ENCODE results near the gene CGB2.
"Not testable (repeated sequence)": the region's sequence is repeated elsewhere in the genome, so short reads cannot be mapped to it uniquely, and the experiment has no call there.

CGB2 gene

DNA sequence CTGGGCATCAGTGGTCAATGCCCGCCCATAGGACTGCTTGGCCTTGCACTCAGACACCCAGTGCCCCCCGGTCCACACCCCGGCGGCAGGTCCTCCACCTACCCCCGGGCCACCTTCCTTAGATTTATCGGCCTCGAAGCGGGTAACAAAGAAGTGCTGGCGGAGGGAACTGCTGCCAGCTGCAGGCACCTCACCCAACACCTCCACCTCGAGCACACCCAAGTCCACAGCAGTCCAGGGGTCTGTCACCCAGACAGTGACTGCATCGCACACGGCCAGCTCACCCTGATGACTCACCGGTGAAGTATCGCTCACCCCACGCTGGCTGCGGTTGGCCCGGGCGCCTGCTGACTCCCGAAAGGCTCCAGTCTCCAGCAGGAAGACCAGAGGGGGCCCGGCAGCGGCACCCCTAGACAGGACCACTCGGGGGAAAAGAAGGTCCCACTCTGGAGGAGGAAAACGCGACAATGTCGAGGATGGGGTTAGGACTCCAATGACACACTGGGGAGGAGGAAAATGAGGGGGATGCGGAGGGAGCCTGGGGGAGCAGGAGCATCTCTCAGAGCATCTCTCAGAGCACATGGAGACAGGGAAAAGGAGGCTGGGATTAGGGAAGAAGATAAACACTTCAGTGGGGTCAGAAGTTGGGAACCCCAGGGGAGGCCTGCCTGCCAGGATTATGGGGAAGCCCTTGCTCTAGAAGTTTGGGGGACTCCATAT, 7.0 kb downstream of the CGB2 start:
- DNase-seq: not testable (repeated sequence)

DNA sequence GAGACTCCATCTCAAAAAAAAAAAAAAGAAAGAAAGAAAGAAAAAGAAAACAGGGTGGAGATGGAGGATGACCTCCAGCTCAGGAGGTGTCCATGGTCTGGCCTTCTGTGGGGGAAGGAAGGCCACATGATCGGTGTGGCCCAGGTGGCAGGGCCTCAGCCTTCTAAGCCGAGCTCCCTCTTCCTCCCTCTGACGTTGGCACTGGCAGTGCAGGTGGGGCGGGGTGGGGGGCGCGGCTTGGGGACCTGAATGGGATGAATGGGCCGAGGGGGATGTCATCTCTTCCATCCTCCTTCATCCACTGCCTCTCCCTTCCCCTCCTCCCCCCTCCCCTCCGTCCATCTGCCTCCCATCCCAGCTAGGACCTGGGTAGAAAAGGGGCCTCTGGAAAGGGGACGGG, 8.0 kb downstream of the CGB2 start:
- not testable (repeated sequence) for DNase-seq

DNA sequence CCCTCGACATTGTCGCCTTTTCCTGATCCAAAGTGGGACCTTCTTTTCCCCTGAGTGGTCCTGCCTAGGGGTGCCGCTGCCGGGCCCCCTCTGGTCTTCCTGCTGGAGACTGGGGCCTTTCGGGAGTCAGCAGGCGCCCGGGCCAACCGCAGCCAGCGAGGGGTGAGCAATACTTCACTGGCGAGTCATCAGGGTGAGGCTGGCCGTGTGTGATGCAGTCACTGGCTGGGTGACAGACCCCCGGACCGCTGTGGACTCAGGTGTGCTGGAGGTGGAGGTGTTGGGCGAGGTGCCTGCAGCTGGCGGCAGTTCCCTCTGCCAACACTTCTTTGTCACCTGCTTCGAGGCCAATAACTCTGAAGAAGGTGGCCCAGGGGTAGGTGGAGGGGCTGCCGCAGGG, 10.5 kb downstream of the CGB2 start:
- no peak for DNase-seq

DNA sequence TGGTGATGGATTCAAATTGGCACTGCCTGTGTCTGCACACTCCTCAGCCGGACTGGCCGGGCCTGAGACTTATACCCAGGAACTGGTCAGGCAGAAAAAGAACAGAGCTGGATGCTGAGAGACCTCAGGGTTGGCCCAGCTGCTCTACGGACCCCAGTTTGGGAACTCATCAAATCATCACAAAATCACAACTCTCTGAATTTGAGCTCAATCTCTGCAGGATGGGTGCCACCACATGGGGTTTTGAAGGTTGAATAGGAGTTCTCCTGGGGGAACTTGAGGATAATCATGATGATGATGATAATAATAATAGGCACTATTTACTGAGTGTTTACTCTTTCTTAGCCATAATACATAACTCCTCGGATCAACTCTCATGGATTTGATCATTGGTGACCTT, 11.0 kb downstream of the CGB2 start:
- DNase-seq: not testable (repeated sequence)

DNA sequence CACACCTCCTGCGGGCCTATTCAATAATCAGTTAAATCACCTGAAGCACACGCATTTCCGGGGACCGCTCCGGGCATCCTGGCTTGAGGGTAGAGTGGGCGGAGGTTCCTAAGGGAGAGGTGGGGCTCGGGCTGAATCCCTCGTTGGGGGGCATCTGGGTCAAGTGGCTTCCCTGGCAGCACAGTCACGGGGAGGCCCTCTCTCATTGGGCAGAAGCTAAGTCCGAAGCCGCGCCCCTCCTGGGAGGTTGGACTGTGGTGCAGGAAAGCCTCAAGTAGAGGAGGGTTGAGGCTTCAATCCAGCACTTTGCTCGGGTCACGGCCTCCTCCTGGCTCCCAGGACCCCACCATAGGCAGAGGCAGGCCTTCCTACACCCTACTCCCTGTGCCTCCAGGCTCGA, 11.9 kb downstream of the CGB2 start, which contains the start of gene CGB5:
TSS of gene CGB5 (plus strand) at position 301 of the 400 bp plus-strand sequence. CDS start 362 bp downstream, outside the sequence.
- DNase-seq: not testable (repeated sequence)

DNA sequence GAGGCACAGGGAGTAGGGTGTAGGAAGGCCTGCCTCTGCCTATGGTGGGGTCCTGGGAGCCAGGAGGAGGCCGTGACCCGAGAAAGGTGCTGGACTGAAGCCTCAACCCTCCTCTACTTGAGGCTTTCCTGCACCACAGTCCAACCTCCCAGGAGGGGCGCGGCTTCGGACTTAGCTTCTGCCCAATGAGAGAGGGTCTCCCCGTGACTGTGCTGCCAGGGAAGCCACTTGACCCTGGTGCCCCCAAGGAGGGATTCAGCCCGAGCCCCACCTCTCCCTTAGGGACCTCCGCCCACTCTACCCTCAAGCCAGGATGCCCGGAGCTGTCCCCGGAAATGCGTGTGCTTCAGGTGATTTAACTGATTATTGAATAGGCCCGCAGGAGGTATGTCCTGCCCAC, 17.3 kb downstream of the CGB2 start, which contains the start of gene CGB8:
TSS of gene CGB8 (minus strand) at position 101 of the 400 bp plus-strand sequence. CDS start 372 bp downstream, outside the sequence.
- DNase-seq: not testable (repeated sequence)

DNA sequence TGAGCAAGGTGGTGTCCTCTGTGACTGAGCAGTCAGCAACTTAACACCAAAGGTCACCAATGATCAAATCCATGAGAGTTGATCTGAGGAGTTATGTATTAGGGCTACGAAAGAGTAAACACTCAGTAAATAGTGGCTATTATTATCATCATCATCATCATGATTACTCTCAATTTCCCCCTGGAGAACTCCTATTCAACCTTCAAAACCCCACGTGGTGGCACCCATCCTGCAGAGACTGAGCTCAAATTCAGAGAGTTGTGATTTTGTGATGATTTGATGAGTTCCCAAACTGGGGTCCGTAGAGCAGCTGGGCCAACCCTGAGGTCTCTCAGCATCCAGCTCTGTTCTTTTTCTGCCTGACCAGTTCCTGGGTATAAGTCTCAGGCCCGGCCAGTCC, 18.1 kb downstream of the CGB2 start:
- not testable (repeated sequence) for DNase-seq

DNA sequence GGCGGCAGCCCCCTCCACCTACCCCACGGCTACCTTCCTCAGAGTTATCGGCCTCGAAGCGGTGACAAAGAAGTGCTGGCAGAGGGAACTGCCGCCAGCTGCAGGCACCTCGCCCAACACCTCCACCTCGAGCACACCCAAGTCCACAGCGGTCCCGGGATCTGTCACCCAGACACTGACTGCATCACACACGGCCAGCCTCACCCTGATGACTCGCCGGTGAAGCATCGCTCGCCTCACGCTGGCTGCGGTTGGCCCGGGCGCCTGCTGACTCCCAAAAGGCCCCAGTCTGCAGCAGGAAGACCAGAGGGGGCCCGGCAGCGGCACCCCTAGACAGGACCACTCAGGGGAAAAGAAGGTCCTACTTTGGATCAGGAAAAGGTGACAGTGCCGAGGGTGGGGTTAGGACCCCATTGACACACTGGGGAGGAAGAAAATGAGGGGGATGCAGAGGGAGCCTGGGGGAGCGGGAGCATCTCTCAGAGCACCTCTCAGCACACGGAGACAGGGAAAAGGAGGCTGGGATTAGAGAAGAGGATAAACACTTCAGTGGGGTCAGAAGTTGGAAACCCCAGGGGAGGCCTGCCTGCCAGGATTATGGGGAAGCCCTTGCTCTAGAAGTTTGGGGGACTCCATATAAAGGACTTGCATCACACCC, 18.8 kb downstream of the CGB2 start:
- not testable (repeated sequence) for DNase-seq

DNA sequence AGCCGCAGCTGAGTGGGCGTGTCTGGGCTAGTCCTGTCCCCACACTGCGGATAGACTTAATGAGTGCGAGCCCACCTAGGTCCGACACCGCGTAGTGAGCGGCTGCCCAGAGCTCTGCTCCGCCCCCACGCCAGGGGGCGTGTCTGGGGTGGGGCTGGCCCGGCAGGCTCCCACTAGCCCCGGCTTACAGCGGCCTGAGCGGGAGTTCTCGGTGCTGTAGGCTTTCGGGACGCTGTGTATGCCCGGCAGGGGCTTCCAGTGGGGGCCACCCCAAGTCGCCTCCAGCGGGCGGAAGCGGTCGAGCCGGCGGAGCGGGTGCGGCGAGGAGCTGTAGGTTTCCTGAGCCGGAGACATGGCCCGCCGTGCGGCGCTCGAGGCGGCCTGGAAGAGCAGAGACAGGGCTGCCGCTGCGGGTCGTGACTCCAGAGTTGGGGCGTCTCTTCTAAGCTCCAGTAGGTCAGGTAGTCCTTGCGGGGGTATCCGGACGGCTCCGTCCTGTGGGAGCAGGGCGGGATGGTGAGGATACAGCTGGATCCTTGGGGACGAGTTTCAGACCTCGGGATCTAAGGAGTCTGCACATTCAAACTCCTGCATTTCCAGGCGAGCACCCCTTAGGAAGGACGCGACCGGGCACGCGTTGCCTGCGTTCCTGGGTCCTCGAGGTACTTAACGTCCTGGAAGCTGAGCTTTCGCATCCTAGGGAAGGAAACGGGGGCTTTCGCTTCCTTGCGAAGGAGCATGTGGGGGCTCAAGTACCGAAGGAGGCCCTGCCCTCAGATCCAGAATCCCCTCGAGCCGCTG, 24.6 kb downstream of the CGB2 start:
- peak; percentile 76 for DNase-seq

DNA sequence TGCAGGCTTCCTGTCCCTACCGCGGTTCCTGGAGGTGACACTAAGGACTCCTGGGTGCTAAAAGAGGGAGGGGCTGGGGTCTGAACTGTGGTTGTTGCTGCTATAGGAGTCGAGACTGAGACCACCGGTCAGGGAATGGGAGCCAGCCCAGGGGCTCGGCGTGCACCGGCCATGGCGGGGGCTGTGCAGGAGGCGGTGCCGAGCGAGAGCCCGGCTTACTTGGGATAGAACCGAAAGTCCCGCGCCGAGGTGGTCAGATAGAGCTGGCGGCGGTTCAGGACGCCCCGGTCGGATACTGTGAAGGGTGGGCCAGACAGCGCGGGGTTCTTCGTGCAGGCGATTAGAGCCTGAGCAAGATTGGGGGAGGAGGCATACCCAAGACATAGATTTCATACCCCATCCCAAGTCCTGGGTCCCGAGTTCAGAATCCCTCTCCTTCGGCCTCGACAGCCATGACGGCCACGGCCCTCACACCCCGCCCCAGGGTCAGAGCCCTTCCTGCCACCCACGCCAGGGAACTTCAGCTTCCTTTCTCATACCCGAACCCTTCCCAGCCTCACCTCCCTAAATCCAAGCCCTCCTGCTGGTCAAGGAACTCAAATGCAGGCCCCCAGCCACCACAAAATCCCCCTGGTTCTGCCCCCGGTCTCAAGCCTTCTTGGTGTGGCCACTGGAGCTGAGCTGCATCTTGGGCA, 25.4 kb downstream of the CGB2 start:
- DNase-seq: not testable (repeated sequence)

DNA sequence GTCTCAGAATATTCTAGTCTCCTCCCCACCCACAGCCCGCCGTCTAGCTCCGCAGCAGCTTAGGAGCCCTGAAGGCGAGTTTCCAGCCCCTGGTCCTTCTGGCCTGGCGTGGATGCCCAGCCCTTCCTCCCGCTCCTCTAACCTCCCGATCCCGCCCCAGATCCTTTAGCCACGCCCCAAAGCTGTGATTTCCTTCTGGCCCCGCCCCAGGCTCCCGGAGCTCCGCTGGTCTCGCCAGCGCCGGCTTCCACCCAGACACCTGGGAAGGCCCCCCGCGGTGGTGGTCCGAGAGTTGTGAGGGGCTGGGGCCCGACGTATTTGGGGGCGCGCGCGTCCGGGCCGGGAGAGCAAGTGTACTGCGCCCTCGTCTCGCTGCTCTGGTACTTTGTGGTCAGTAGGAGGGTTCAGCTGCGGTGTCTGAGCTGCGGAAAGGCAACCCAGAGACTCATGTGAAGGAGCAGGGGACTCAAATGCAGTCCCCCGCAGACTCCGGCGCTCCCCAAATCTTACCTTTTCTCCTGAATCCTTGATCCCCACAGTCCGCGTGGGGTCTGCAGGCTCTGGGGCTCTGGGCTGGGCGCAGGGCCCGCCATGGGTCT, 26.0 kb downstream of the CGB2 start, which contains the start of gene CGB7:
TSS of gene CGB7 (minus strand) at position 114 of the 599 bp plus-strand sequence. CDS start 2,374 bp downstream, outside the sequence.
- no peak for DNase-seq

DNA sequence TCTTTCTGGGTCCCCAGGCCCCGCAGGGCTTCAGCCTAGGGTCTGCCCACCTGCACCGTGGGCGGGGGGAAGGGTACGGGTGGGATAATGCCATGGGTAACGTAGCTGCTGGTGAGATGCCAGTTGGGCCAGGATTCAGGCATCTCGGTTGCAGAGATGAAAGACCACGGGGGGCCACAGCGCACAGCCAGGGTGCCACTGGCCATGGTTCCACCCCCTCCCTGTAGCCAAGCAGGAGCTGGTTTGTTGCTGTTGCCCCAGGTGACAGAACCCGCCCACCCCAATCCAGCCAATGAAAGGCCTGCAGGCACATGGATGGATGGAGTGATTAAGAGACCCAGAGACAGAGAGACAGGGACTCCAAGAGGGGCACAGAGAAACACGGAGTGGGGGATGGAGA, 26.9 kb downstream of the CGB2 start:
- no peak for DNase-seq

DNA sequence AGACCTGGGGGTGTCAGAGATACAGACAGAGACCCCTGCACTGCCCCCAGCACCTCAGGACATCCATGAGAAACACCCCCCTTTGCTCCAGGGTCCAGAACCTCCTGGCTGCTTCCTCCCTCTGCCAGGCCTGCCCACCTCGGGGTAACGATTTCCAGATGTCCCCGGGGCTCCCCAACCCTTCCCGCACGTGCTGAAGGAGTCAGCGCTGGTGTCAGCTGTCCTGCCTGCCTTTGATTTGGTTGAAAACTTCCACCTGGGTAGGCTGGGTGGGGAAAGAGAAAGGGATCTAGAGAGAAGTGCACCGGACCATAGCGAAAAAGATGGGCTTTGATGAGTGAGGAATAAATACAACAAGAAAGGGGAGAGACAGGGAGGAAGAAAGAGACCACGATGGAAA, 27.4 kb downstream of the CGB2 start:
- no peak for DNase-seq

DNA sequence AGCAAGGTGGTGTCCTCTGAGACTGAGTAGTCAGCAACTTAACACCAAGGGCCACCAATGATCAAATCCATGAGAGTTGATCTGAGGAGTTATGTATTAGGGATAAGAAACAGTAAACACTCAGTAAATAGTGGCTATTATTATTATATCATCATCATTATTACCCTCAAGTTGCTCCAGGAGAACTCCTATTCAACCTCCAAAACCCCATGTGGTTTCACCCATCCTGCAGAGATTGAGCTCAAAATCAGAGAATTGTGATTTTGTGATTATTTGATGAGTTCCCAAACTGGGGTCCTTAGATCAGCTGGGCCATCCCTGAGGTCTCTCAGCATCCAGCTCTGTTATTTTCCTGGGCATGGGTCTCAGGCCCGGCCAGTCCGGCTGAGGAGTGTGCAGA, 29.3 kb downstream of the CGB2 start:
- no peak for DNase-seq

DNA sequence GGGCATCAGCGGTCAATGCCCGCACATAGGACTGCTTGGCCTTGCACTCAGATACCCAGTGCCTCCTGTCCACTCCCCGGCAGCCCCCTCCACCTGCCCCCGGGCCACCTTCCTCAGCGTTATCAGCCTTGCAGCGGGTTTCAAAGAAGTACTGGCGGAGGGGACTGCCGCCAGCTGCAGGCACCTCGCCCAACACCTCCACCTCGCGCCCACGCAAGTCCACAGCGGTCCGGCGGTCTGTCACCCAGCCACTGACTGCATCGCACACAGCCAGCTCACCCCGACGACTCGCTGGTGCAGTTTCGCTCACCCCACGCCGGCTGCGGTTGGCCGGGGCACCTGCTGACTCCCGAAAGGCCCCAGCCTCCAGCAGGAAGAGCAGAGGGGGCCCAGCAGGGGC, 29.8 kb downstream of the CGB2 start:
- DNase-seq: no peak

DNA sequence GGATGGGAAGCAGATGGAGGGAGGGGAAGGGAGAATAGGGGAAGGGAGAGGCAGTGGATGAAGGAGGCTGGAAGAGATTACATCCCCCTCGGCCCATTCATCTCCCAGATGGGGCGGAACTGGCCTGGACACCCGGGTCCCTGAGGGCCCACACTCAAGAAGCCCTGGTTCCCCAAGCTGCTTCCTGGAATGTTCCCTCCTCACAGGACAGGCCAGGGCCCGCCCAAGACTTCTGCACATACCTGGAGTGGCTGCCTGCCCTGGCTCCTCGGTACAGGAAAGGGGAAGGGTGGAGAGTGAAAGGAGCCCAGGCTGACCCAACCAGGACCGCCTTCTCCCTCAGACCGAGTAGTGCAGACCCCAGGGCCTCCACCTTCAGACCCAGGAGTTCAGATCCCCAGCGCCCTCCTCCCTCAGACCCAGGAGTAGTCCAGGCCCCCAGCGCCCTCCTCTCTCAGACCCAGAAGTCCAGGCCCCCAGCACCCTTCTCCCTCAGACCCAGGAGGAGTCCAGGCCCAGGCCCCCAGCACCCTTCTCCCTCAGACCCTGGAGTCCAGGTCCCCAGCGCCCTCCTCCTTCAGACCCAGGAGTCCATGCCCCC, 32.4 kb downstream of the CGB2 start:
- DNase-seq: no peak

DNA sequence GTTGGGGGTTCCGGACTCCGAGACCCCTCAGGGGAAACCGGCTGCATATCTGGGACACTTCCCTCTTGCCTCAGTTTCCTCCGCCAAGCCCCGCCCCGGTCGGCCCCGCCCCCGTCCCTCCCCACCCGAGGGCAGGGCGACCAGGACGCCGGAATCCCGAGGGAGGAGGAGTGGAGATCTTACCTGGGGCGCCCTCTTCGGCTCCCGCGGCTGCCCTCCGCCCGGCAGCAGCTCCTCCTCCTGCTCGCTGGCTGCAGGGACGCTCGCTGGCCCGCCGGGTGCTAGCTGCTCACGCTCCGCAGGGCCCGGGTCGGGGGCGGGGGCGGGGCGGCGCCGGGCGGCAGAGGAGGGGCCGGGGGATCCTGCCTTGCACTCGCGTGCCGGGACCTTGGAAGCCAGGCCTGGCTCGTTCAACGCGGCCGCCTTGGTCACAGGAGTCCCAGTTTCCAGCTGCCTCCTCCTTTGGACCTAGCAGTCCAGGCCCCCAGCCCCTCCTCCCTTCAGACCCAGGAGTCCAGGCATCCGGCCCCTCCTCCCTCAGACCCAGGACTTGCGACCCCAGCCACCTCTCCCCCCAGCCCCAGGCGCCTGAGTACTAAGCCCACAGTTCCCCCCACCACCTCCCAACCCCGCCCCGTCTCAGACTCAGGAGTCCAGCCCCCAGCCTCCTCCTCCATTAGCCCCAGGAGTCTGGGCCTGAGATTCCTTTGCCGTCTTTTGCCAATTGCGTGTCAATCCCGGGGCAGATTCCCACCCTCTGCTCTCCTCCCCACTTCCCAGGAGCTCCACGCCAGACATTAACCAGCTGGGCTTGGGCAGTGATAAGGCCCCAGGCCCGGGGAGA, 33.3 kb downstream of the CGB2 start, which contains the start of gene NTF4:
TSS of gene NTF4 (minus strand) at position 51 of the 844 bp plus-strand sequence. CDS start 2,821 bp downstream, outside the sequence.
- DNase-seq: no peak

DNA sequence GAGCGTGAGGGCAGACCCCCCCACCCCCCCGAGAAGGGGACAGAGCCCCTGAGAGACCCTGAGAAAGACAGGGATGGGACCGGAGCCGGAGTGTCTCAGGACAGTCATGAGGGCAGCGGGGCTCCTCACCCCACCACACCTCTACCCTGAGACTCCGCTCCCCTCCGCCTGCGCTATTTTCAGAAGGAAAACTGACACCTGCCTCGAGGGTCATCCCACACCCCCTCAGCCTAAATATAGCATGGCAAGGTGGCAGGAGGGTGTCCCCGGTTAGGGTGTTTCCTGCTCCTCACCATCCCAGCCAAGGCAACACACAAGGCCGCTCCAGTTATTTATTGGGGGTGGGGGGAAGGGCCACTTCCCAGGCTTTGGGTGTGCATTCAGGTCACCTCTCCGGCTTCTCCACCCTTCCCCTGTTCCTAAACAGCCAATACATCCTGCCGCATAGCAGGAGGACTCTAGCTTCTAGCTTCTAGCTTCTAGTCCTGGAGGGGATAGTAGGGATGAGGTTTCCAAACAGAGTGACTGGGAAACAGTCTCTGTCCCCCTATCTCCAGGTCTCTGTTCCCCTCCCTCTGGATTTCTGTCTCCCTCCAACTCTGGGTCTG, 34.3 kb downstream of the CGB2 start:
- DNase-seq: no peak

DNA sequence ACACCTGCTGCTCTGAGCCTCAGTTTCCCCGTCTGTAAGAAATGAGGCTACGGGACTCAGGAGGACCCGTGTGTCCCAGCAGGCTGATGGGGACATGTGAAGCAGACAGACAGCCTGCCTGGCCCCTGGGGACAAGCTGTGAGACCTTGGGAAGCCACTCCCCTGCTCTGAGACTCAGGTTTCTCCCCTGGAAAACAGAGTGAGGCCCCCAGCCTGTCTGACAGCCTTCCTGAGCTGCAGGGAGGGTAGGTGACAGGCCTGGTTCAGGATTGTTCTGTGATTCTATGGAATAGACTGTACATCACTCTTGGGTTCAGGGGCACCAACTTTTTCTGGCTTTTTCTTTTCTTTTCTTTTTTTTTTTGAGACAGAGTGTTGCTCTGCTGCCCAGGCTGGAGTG, 35.9 kb downstream of the CGB2 start:
- DNase-seq: no peak

DNA sequence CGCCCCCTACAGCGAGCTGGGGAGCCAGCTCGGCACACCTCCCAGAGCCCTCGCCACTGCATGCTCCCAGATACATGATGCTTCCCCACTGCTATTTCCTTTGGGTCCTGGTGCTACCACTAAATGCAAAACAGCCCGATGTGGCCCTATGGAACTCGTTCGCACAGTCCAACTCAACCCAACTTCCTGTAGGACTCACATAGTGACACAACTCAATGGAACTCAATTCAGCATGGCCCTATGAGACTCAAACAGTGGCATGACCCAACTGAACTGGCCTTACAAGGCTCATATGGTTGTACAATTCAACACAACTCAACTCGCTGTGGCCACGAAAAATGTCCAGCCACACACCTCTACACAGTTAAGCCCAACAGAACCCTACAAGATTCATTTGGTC, 37.3 kb downstream of the CGB2 start:
- DNase-seq: no peak

Data from activated CD8-positive, alpha-beta memory T cell treated with anti-CD3 and anti-CD28 coated beads, Interleukin-2, amount 50 U/mL, for 48 hours (primary cell).